Vagina (tissue), 2 donors: ENCODE data around the gene CD44. TPM values are rescaled to one million over a fixed set of nuclear protein-coding genes. Genes with fewer than 3 reads are reported as not detected.

Experiments
- DNase-seq, 2 donors: peaks; one replicate each; pipeline ENCODE4 v3.0.0-alpha.2; 2017; ENCODE audit errors: extremely low spot score in 2 of 2
- H3K27ac ChIP-seq: fragments of 200-600 bp; sonication (generic); one replicate; pipeline ENCODE4 v1.5.1; 2019
- H3K27me3 ChIP-seq: fragments of 200-600 bp; sonication (generic); one replicate; pipeline ENCODE4 v1.5.1; 2019
- H3K36me3 ChIP-seq, 2 donors: fragments of 200-600 bp; sonication (generic); one replicate each; pipeline ENCODE4 v1.5.1; 2017 to 2019
- H3K4me1 ChIP-seq: fragments of 200-600 bp; sonication (generic); one replicate; pipeline ENCODE4 v1.5.1; 2019
- H3K4me3 ChIP-seq, 2 donors: fragments of 200-600 bp; sonication (generic); 1 replicate in 1 of 2; 2 replicates in 1 of 2; pipeline ENCODE4 v1.5.1; 2016 to 2019
- H3K9me3 ChIP-seq: fragments of 200-600 bp; sonication (generic); one replicate; pipeline ENCODE4 v1.5.1; 2019
- CTCF ChIP-seq, 3 experiments: fragments of 450-650 bp in 2 of 3; fragments of 200-600 bp in 1 of 3; sonication (generic) in 1 of 3; IDR thresholded peaks; one replicate each; pipeline ENCODE4 v1.5.1; 2017 to 2019; ENCODE audit warnings: antibody characterized with exemption in 3 of 3, mild to moderate bottlenecking in 2 of 3, moderate library complexity in 2 of 3
- POLR2A ChIP-seq, 2 donors: fragments of 450-650 bp; IDR thresholded peaks; one replicate each; pipeline ENCODE4 v1.6.1; 2017; ENCODE audit warnings: antibody characterized with exemption in 2 of 2, mild to moderate bottlenecking in 2 of 2, moderate library complexity in 2 of 2
- POLR2AphosphoS5 ChIP-seq, 2 donors: sonication (generic); formaldehyde crosslinking; IDR thresholded peaks; one replicate each; pipeline ENCODE4 v1.9.0; 2017; ENCODE audit warnings: antibody characterized with exemption in 2 of 2, mild to moderate bottlenecking in 2 of 2, low read depth in 1 of 2; ENCODE audit not compliant: insufficient read depth in 1 of 2
- intact Hi-C: fragments of 100-400 bp; cut with DNase I; formaldehyde crosslinking; loops from one replicate; pipeline ENCODE4 v1.15.1; 2023
- total RNA-seq: library from RNA; depleted of rRNA; stranded (reverse); fragments of >200 nt; gene quantifications from one replicate; pipeline ENCODE4 v1.2.3, GENCODE V29; 2016

Gene CD44
- total RNA-seq, 1 donor from 2014 or later = 869 TPM

- no peaks in the 10 kb centered on the region for H3K36me3 ChIP-seq
- intact Hi-C loops = no loop called here
- no peak for DNase-seq
- peak overlapping the region; percentile 77 for H3K27ac ChIP-seq
- H3K4me3 ChIP-seq = no peak overlapping the region
- no peaks in the 10 kb centered on the region for H3K27me3 ChIP-seq
- H3K9me3 ChIP-seq = no peaks in the 10 kb centered on the region
- TF ChIP-seq POLR2A (IDR thresholded peaks at IDR 0.05) = no peak
- TF ChIP-seq POLR2AphosphoS5 (IDR thresholded peaks at IDR 0.05; ENCODE audit: insufficient read depth in 1 of 2, low read depth in 1 of 2) = no peak
- no peak for TF ChIP-seq CTCF (IDR thresholded peaks at IDR 0.05)
- peaks cover 30% of the 10 kb centered on the region for H3K4me1 ChIP-seq
Measured at GRCh38 chr11:35275786-35276170, 136.8 kb downstream of the CD44 start.

GRCh38 chr11:35276396-35277145 is 137.6 kb downstream of the CD44 start:
- DNase-seq = no peak
- Histone ChIP-seq H3K27me3 (no peaks in the 10 kb centered on the region), H3K4me3 (no peak overlapping the region), H3K4me1 (peaks cover 35% of the 10 kb centered on the region), H3K36me3 (no peaks in the 10 kb centered on the region), H3K9me3 (no peaks in the 10 kb centered on the region), H3K27ac (peak overlapping the region; percentile 77)
- TF ChIP-seq POLR2A (IDR thresholded peaks at IDR 0.05) (no peak), CTCF (IDR thresholded peaks at IDR 0.05) (no peak), POLR2AphosphoS5 (IDR thresholded peaks at IDR 0.05; ENCODE audit: insufficient read depth in 1 of 2, low read depth in 1 of 2) (peak in 1 of 2 donors; percentile 88)
- intact Hi-C loops = no loop called here

- no peak for TF ChIP-seq POLR2A (IDR thresholded peaks at IDR 0.05)
- TF ChIP-seq CTCF (IDR thresholded peaks at IDR 0.05) = no peak
- no peak for TF ChIP-seq POLR2AphosphoS5 (IDR thresholded peaks at IDR 0.05; ENCODE audit: insufficient read depth in 1 of 2, low read depth in 1 of 2)
Measured at GRCh38 chr11:35277827-35278226, 138.9 kb downstream of the CD44 start.

GRCh38 chr11:35280727-35281126 is 141.8 kb downstream of the CD44 start:
- TF ChIP-seq POLR2AphosphoS5 (IDR thresholded peaks at IDR 0.05; ENCODE audit: insufficient read depth in 1 of 2, low read depth in 1 of 2) = no peak
- no peak for TF ChIP-seq CTCF (IDR thresholded peaks at IDR 0.05)
- TF ChIP-seq POLR2A (IDR thresholded peaks at IDR 0.05) = no peak
- intact Hi-C loops = no loop called here
- Histone ChIP-seq H3K27me3 (no peaks in the 10 kb centered on the region), H3K4me1 (peaks cover 30% of the 10 kb centered on the region), H3K36me3 (no peaks in the 10 kb centered on the region), H3K9me3 (no peaks in the 10 kb centered on the region), H3K27ac (peak overlapping the region; percentile 72), H3K4me3 (no peak overlapping the region)
- DNase-seq = no peak

More at GRCh38 chr11:35277827-35278226, 138.9 kb downstream of the CD44 start:
- Histone ChIP-seq H3K36me3 (no peaks in the 10 kb centered on the region), H3K4me3 (no peak overlapping the region), H3K27me3 (no peaks in the 10 kb centered on the region), H3K9me3 (no peaks in the 10 kb centered on the region), H3K4me1 (peaks cover 47% of the 10 kb centered on the region), H3K27ac (no peak overlapping the region)
- DNase-seq = no peak
- intact Hi-C loops = no loop called here

- TF ChIP-seq CTCF (IDR thresholded peaks at IDR 0.05) = no peak
- peak; percentile 19 to 50 for TF ChIP-seq POLR2AphosphoS5 (IDR thresholded peaks at IDR 0.05; ENCODE audit: insufficient read depth in 1 of 2, low read depth in 1 of 2)
- TF ChIP-seq POLR2A (IDR thresholded peaks at IDR 0.05) = no peak
- no peaks in the 10 kb centered on the region for H3K27me3 ChIP-seq
- H3K4me3 ChIP-seq = no peak overlapping the region
- H3K4me1 ChIP-seq = peaks cover 26% of the 10 kb centered on the region
- intact Hi-C loops = no loop called here
- no peaks in the 10 kb centered on the region for H3K36me3 ChIP-seq
- peak overlapping the region; percentile 72 for H3K27ac ChIP-seq
- DNase-seq = no peak
- H3K9me3 ChIP-seq = no peaks in the 10 kb centered on the region
Measured at GRCh38 chr11:35281169-35281688, 142.3 kb downstream of the CD44 start.
